HEK293 (cell line): ENCODE data around the gene EIF2AK2.

Source experiments
- CTCF ChIA-PET: fragments of 350-600 bp; formaldehyde crosslinking; extraction: SDS; loops from one replicate; lab custom pipeline; 2021; ENCODE audit warnings: antibody characterized with exemption; lab: Yijun Ruan, JAX
- POLR2A ChIA-PET: fragments of 300-600 bp; formaldehyde crosslinking; extraction: SDS; loops from one replicate; lab custom pipeline; 2020; ENCODE audit warnings: antibody characterized with exemption, inconsistent platforms; lab: Yijun Ruan, JAX
- H3K27ac ChIP-seq: fragments of 200-500 bp; sonication (Bioruptor generic); 2 replicates; pipeline ENCODE4 v1.5.1; 2014; ENCODE audit warnings: low read depth, low read length, control low read depth, inconsistent platforms; ENCODE audit errors: extremely low read depth
- H3K36me3 ChIP-seq, 2 experiments: fragments of 200-500 bp in 1 of 2; sonication (Bioruptor generic) in 1 of 2; 1 replicate in 1 of 2; 2 replicates in 1 of 2; pipeline ENCODE4 v1.5.1; 2014 to 2017; ENCODE audit warnings: inconsistent platforms in 2 of 2, low read length in 2 of 2; ENCODE audit not compliant: control insufficient read depth in 2 of 2, insufficient read depth in 1 of 2
- H3K4me1 ChIP-seq: fragments of 200-500 bp; sonication (Bioruptor generic); 2 replicates; pipeline ENCODE4 v1.5.1; 2014; ENCODE audit warnings: mild to moderate bottlenecking, low read length, inconsistent platforms; ENCODE audit not compliant: control insufficient read depth, insufficient read depth
- H3K4me3 ChIP-seq: 2 replicates; pipeline ENCODE4 v1.5.1; 2011; ENCODE audit warnings: low read depth, mild to moderate bottlenecking, control low read depth, low read length, moderate library complexity
- H3K9me3 ChIP-seq: fragments of 200-500 bp; sonication (Bioruptor generic); 2 replicates; pipeline ENCODE4 v1.5.1; 2014; ENCODE audit warnings: low read depth, low read length, inconsistent platforms; ENCODE audit not compliant: control insufficient read depth, insufficient read depth
- BCL11A ChIP-seq: fragments of 450-650 bp; formaldehyde crosslinking; IDR thresholded peaks from 2 replicates; pipeline ENCODE4 v1.5.1; 2016; ENCODE audit warnings: low read depth, missing biosample characterization, missing genetic modification characterization
- FEZF1 ChIP-seq: fragments of 450-650 bp; formaldehyde crosslinking; IDR thresholded peaks from 2 replicates; pipeline ENCODE4 v1.5.1; 2016; ENCODE audit warnings: missing biosample characterization, missing genetic modification characterization
- KLF1 ChIP-seq: fragments of 450-650 bp; formaldehyde crosslinking; IDR thresholded peaks from 2 replicates; pipeline ENCODE4 v1.5.1; 2016; ENCODE audit warnings: missing biosample characterization, missing genetic modification characterization
- KLF10 ChIP-seq: fragments of 450-650 bp; IDR thresholded peaks from 2 replicates; pipeline ENCODE4 v1.5.1; 2018; ENCODE audit warnings: missing biosample characterization, mild to moderate bottlenecking, missing genetic modification characterization
- KLF16 ChIP-seq: fragments of 450-650 bp; formaldehyde crosslinking; IDR thresholded peaks from 2 replicates; pipeline ENCODE4 v1.5.1; 2017; ENCODE audit warnings: missing biosample characterization, missing genetic modification characterization
- KLF8 ChIP-seq: fragments of 450-650 bp; formaldehyde crosslinking; IDR thresholded peaks from 2 replicates; pipeline ENCODE4 v1.5.1; 2016; ENCODE audit warnings: missing biosample characterization, missing genetic modification characterization
- KLF9 ChIP-seq: fragments of 450-650 bp; formaldehyde crosslinking; IDR thresholded peaks from 2 replicates; pipeline ENCODE4 v1.5.1; 2016; ENCODE audit warnings: missing biosample characterization, missing genetic modification characterization, low read depth
- OSR2 ChIP-seq: fragments of 450-650 bp; formaldehyde crosslinking; IDR thresholded peaks from 2 replicates; pipeline ENCODE4 v1.5.1; 2016; ENCODE audit warnings: missing biosample characterization, missing genetic modification characterization
- PRDM1 ChIP-seq: fragments of 450-650 bp; formaldehyde crosslinking; IDR thresholded peaks from 2 replicates; pipeline ENCODE4; 2016; ENCODE audit warnings: missing biosample characterization, missing genetic modification characterization
- SETDB1 ChIP-seq: IDR thresholded peaks from one replicate; pipeline ENCODE4 v1.6.1; 2017; ENCODE audit warnings: mild to moderate bottlenecking, low read length, moderate library complexity, mixed read lengths; ENCODE audit not compliant: insufficient read length
- TRIM28 ChIP-seq: IDR thresholded peaks from 2 replicates; pipeline ENCODE4 v1.6.1; 2011; ENCODE audit warnings: low read length, control low read depth, borderline replicate concordance
- ZFP69B ChIP-seq: fragments of 450-650 bp; formaldehyde crosslinking; IDR thresholded peaks from 2 replicates; pipeline ENCODE4 v1.5.1; 2016; ENCODE audit warnings: missing biosample characterization, missing genetic modification characterization
- ZNF146 ChIP-seq: fragments of 450-650 bp; formaldehyde crosslinking; IDR thresholded peaks from 2 replicates; pipeline ENCODE4 v1.5.1; 2016; ENCODE audit warnings: missing biosample characterization, missing genetic modification characterization
- ZNF23 ChIP-seq: fragments of 450-650 bp; formaldehyde crosslinking; IDR thresholded peaks from 2 replicates; pipeline ENCODE4 v1.5.1; 2016; ENCODE audit warnings: missing biosample characterization, missing genetic modification characterization, borderline replicate concordance
- ZNF266 ChIP-seq: fragments of 450-650 bp; formaldehyde crosslinking; IDR thresholded peaks from 2 replicates; pipeline ENCODE4 v1.5.1; 2016; ENCODE audit warnings: missing biosample characterization, missing genetic modification characterization, low read depth
- ZNF558 ChIP-seq: fragments of 450-650 bp; formaldehyde crosslinking; IDR thresholded peaks from 2 replicates; pipeline ENCODE4 v1.5.1; 2016; ENCODE audit warnings: missing biosample characterization, missing genetic modification characterization
- ZNF580 ChIP-seq: fragments of 450-650 bp; formaldehyde crosslinking; IDR thresholded peaks from 2 replicates; pipeline ENCODE4 v1.5.1; 2016; ENCODE audit warnings: missing biosample characterization, missing genetic modification characterization
- ZNF585B ChIP-seq: fragments of 450-650 bp; formaldehyde crosslinking; IDR thresholded peaks from 2 replicates; pipeline ENCODE4 v1.5.1; 2016; ENCODE audit warnings: missing biosample characterization, missing genetic modification characterization
- ZNF600 ChIP-seq: fragments of 450-650 bp; formaldehyde crosslinking; IDR thresholded peaks from 2 replicates; pipeline ENCODE4 v1.5.1; 2016; ENCODE audit warnings: missing biosample characterization, missing genetic modification characterization
- ZNF747 ChIP-seq: fragments of 450-650 bp; formaldehyde crosslinking; IDR thresholded peaks from 2 replicates; pipeline ENCODE4 v1.5.1; 2016; ENCODE audit warnings: missing biosample characterization, missing genetic modification characterization
- TF ChIP-seq, protein P1 (sequence below): fragments of 450-650 bp; formaldehyde crosslinking; IDR thresholded peaks from 2 replicates; pipeline ENCODE4 v1.5.1; 2017; ENCODE audit warnings: missing biosample characterization, mild to moderate bottlenecking, missing genetic modification characterization, moderate library complexity
- TF ChIP-seq, protein P2 (sequence below): fragments of 450-650 bp; formaldehyde crosslinking; IDR thresholded peaks from 2 replicates; pipeline ENCODE4 v1.5.1; 2016; ENCODE audit warnings: missing biosample characterization, missing genetic modification characterization
- TF ChIP-seq, protein P3 (sequence below): fragments of 450-650 bp; formaldehyde crosslinking; IDR thresholded peaks from 2 replicates; pipeline ENCODE4 v1.5.1; 2016; ENCODE audit warnings: missing biosample characterization, missing genetic modification characterization

The EIF2AK2 gene

GRCh38 chr2:37203708-37204107 is 46.9 kb upstream of the EIF2AK2 start:
- H3K4me3 ChIP-seq = no peak overlapping the region
- ChIA-PET POLR2A (no interaction called here), CTCF (interaction anchor here (0.7 kb wide), 1 partner anchor 40 kb away, joined by 3 read pairs; no protein-coding TSS in a partner anchor)
- H3K36me3 ChIP-seq = peaks cover 69 to 89% of the 10 kb centered on the region in 2 experiments
- H3K9me3 ChIP-seq = 0 out of 2 replicates have a peak, but pooled peaks cover 3% of the 10 kb centered on the region
- H3K4me1 ChIP-seq = no peaks in the 10 kb centered on the region
- TF ChIP-seq ZNF580 (tag by site-specific recombination) = peak; percentile 61; the same call in 1 of the 2 replicates
- TF ChIP-seq SETDB1 = peak; percentile 70
- TF ChIP-seq BCL11A (tag by site-specific recombination) = no peak
- TF ChIP-seq, protein P1, sequence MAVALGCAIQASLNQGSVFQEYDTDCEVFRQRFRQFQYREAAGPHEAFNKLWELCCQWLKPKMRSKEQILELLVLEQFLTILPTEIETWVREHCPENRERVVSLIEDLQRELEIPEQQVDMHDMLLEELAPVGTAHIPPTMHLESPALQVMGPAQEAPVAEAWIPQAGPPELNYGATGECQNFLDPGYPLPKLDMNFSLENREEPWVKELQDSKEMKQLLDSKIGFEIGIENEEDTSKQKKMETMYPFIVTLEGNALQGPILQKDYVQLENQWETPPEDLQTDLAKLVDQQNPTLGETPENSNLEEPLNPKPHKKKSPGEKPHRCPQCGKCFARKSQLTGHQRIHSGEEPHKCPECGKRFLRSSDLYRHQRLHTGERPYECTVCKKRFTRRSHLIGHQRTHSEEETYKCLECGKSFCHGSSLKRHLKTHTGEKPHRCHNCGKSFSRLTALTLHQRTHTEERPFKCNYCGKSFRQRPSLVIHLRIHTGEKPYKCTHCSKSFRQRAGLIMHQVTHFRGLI (tag by site-specific recombination) = no peak
- TF ChIP-seq ZNF146 = peak; percentile 96
- H3K27ac ChIP-seq = no peak overlapping the region

DNA sequence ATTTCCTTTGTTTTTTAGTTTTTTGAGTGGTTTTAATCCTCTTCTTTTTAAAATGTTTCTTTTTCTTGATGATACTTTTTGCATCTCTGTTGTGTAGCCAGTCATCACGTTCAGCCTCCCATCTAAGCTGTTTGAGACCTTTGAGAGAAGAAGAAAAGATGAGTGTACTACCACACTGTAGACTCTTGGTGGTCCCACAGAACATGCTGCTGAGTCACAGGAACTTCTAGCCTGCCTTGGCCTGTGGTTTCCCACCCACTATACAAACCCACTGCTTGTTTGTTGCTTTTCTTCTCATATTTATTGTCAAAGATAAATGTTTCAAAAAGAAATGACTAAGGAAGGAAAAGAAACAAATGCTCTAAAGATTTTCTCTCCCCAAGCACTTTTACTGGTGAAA is 45.0 kb upstream of the EIF2AK2 start:
- H3K4me3 ChIP-seq = no peak overlapping the region
- TF ChIP-seq KLF8 (tag by site-specific recombination) = no peak
- TF ChIP-seq, protein P2, sequence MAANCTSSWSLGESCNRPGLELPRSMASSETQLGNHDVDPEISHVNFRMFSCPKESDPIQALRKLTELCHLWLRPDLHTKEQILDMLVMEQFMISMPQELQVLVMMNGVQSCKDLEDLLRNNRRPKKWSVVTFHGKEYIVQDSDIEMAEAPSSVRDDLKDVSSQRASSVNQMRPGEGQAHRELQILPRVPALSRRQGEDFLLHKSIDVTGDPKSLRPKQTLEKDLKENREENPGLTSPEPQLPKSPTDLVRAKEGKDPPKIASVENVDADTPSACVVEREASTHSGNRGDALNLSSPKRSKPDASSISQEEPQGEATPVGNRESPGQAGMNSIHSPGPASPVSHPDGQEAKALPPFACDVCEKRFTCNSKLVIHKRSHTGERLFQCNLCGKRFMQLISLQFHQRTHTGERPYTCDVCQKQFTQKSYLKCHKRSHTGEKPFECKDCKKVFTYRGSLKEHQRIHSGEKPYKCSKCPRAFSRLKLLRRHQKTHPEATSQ (tag by site-specific recombination) = no peak
- TF ChIP-seq FEZF1 (tag by site-specific recombination) = no peak
- no peak for TF ChIP-seq ZNF747 (tag by site-specific recombination)
- no peak for TF ChIP-seq KLF16 (tag by site-specific recombination)
- no peak for TF ChIP-seq ZNF558 (tag by site-specific recombination)
- TF ChIP-seq PRDM1 (tag by site-specific recombination) = no peak
- TF ChIP-seq, protein P3, sequence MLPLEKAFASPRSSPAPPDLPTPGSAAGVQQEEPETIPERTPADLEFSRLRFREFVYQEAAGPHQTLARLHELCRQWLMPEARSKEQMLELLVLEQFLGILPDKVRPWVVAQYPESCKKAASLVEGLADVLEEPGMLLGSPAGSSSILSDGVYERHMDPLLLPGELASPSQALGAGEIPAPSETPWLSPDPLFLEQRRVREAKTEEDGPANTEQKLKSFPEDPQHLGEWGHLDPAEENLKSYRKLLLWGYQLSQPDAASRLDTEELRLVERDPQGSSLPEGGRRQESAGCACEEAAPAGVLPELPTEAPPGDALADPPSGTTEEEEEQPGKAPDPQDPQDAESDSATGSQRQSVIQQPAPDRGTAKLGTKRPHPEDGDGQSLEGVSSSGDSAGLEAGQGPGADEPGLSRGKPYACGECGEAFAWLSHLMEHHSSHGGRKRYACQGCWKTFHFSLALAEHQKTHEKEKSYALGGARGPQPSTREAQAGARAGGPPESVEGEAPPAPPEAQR = no peak
- TF ChIP-seq KLF9 (tag by site-specific recombination) = no peak
- no peak for TF ChIP-seq ZFP69B (tag by site-specific recombination)
- TF ChIP-seq KLF1 (tag by site-specific recombination) = no peak
- no peak for TF ChIP-seq OSR2
- TF ChIP-seq TRIM28 = no peak
- TF ChIP-seq KLF10 (tag by site-specific recombination) = no peak
- TF ChIP-seq ZNF23 (tag by site-specific recombination) = no peak
- no peak for TF ChIP-seq ZNF266
- TF ChIP-seq ZNF585B (tag by site-specific recombination) = no peak
- no peak for TF ChIP-seq ZNF600
- no peak overlapping the region for H3K27ac ChIP-seq
- peaks cover 60 to 71% of the 10 kb centered on the region in 2 experiments for H3K36me3 ChIP-seq
- H3K9me3 ChIP-seq = 0 out of 2 replicates have a peak, but pooled peaks cover 3% of the 10 kb centered on the region
- ChIA-PET CTCF (interaction anchor here (0.5 to 0.6 kb wide), 2 partner anchors 33 to 689 kb away, joined by 3 read pairs; no protein-coding TSS in a partner anchor), POLR2A (no interaction called here)
- H3K4me1 ChIP-seq = no peaks in the 10 kb centered on the region
